Fibroblast of lung (primary cell): Measurements from ENCODE around the gene PDHX. TPM values are rescaled to one million over a fixed set of nuclear protein-coding genes. Genes with fewer than 3 reads are reported as not detected.

Experiments
- DNase-seq, 2 donors: peaks; one replicate each; pipeline versions ENCODE4 v3.0.0 to v3.0.0-alpha.2; 2010; ENCODE audit warnings: low read depth in 2 of 2
- H2AFZ ChIP-seq: 2 replicates; pipeline ENCODE4 v1.5.1; 2012; ENCODE audit warnings: low read length, control low read depth, inconsistent platforms
- H3K27ac ChIP-seq: 2 replicates; pipeline ENCODE4 v1.5.1; 2011; ENCODE audit warnings: low read length, control low read depth; ENCODE audit not compliant: insufficient read depth
- H3K27me3 ChIP-seq: 2 replicates; pipeline ENCODE4 v1.5.1; 2011; ENCODE audit warnings: mild to moderate bottlenecking, low read length; ENCODE audit not compliant: control insufficient read depth, insufficient read depth
- H3K36me3 ChIP-seq: 2 replicates; pipeline ENCODE4 v1.5.1; 2011; ENCODE audit warnings: low read length; ENCODE audit not compliant: control insufficient read depth, insufficient read depth
- H3K4me1 ChIP-seq: 2 replicates; pipeline ENCODE4 v1.5.1; 2011; ENCODE audit warnings: low read length; ENCODE audit not compliant: control insufficient read depth, insufficient read depth; ENCODE audit errors: extremely low read depth
- H3K4me2 ChIP-seq: 2 replicates; pipeline ENCODE4 v1.5.1; 2011; ENCODE audit warnings: low read length, control low read depth; ENCODE audit not compliant: insufficient read depth; ENCODE audit errors: extremely low read depth
- H3K4me3 ChIP-seq, 4 experiments: fragments of 200-600 bp in 1 of 4; sonication (generic) in 1 of 4; replicated peaks in 1 of 4; 2 replicates each; pipeline ENCODE4 v1.5.1; 2011 to 2016; ENCODE audit warnings: low read length in 4 of 4, low read depth in 3 of 4, mild to moderate bottlenecking in 3 of 4, control low read depth in 2 of 4, inconsistent platforms in 1 of 4, mixed read lengths in 1 of 4; ENCODE audit not compliant: insufficient read depth in 1 of 4; ENCODE audit errors: control extremely low read depth in 1 of 4
- H3K79me2 ChIP-seq: 2 replicates; pipeline ENCODE4 v1.5.1; 2012; ENCODE audit warnings: mild to moderate bottlenecking, low read length, inconsistent platforms; ENCODE audit not compliant: control insufficient read depth, insufficient read depth
- H3K9ac ChIP-seq: 2 replicates; pipeline ENCODE4 v1.5.1; 2011; ENCODE audit warnings: mild to moderate bottlenecking, low read length, control low read depth; ENCODE audit not compliant: insufficient read depth
- H3K9me3 ChIP-seq: 2 replicates; pipeline ENCODE4 v1.5.1; 2012; ENCODE audit warnings: low read depth, low read length; ENCODE audit not compliant: control insufficient read depth, insufficient read depth
- H4K20me1 ChIP-seq: 2 replicates; pipeline ENCODE4 v1.5.1; 2011; ENCODE audit warnings: low read length; ENCODE audit not compliant: control insufficient read depth, insufficient read depth; ENCODE audit errors: extremely low read depth
- CTCF ChIP-seq, 2 donors: IDR thresholded peaks in 1 of 2; conservative IDR thresholded peaks in 1 of 2; 1 replicate in 1 of 2; 2 replicates in 1 of 2; pipeline ENCODE4 v1.5.1; 2011 to 2012; ENCODE audit warnings: low read length in 2 of 2, control low read depth in 1 of 2, inconsistent platforms in 1 of 2, low read depth in 1 of 2, mild to moderate bottlenecking in 1 of 2
- EZH2 ChIP-seq: IDR thresholded peaks from 2 replicates; pipeline ENCODE4 v1.5.1; 2012; ENCODE audit warnings: low read length, control low read depth, mild to moderate bottlenecking; ENCODE audit errors: missing control alignments
- polyA plus RNA-seq, 2 donors: library from polyadenylated mRNA; depleted of rRNA in 1 of 2; stranded (reverse) in 1 of 2; unstranded in 1 of 2; fragments of >200 nt; gene quantifications; 2 replicates each; pipeline ENCODE4 v1.2.1, GENCODE V29; 2011 to 2012; ENCODE audit warnings: missing spikeins in 1 of 2
- total RNA-seq: library from RNA; depleted of rRNA; stranded (reverse); fragments of >200 nt; gene quantifications from 2 replicates; pipeline ENCODE4 v1.2.1, GENCODE V29; 2014

The PDHX gene
- total and polyA plus RNA-seq, 2 donors (not counting 1 experiment from before 2014, with no cell fraction given): 29.6 to 36.5 TPM

- no peaks in the 10 kb centered on the region for H3K27me3 ChIP-seq
- no peaks in the 10 kb centered on the region for H3K36me3 ChIP-seq
- H3K79me2 ChIP-seq: peaks cover 5% of the 10 kb centered on the region
- H2AFZ ChIP-seq: no peak overlapping the region
- no peak overlapping the region for H3K9ac ChIP-seq
- no peaks in the 10 kb centered on the region for H3K4me1 ChIP-seq
- no peaks in the 10 kb centered on the region for H3K9me3 ChIP-seq
- no peak for TF ChIP-seq CTCF (conservative IDR thresholded peaks at IDR 0.05 in 1 of 2, IDR thresholded peaks at IDR 0.05 in 1 of 2; ENCODE audit: low read depth in 1 of 2, low read length in 2 of 2)
- TF ChIP-seq EZH2: no peak
- H3K4me2 ChIP-seq: no peak overlapping the region
- DNase-seq: no peak
- no peak overlapping the region for H3K4me3 ChIP-seq
- H3K27ac ChIP-seq: no peak overlapping the region
- no peaks in the 10 kb centered on the region for H4K20me1 ChIP-seq
Observed at GRCh38 chr11:34904421-34904955, 11.9 kb upstream of the PDHX start.

DNA sequence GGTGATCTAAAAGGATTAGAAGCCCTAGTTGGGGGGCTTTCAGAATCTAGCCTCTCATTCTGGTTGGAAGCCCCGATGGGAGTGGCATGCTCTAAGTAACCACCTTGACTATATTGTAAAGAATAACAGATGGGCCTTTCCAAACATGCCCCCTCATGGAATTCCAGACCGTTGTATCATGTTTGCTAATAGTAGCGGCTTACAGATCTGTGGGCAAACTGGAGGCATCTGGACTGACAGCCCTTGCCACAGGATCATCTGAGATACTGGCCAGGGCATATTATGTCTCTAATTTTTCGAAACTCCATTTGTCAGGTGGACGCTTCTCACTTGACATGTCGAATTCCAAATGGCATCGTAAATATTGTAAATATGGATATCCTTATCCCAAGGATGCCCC lies 10.8 kb upstream of the PDHX start:
- Histone ChIP-seq H3K79me2 (peaks cover 5% of the 10 kb centered on the region), H3K4me2 (no peak overlapping the region)

DNA sequence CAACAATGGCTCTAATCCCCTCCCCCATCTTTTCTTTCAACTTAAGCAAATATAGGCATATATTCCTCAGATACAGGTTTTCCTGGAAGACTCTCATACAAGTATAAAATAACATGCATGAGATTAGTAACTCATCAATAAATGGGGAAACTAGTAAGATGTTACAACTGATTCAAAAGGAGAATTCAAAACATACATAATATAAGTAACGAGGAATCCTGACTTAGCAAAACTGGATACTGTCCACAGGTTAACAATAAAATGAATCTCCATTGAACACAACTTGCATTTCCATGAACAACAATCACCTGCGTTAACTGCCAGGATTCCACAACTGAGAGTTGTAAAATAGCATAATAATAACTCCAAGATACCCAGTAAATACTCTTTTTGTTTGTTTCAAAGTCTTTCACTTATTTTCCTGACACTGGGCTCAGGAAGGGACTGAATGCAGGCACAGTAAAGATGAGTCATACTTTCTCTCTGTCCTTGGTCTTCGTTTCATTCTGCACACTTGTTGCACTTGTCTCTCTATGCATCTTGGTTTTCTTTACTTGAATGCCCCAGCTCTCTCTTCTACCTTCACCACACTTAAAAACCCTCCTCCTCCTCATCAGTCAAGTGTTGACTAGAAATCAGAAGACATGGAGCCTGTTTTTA lies 8.4 kb upstream of the PDHX start:
- Histone ChIP-seq H3K36me3 (no peaks in the 10 kb centered on the region), H3K9ac (no peak overlapping the region), H3K27me3 (no peaks in the 10 kb centered on the region), H3K4me2 (no peak overlapping the region), H3K79me2 (peaks cover 4% of the 10 kb centered on the region), H3K4me3 (no peak overlapping the region), H4K20me1 (no peaks in the 10 kb centered on the region), H3K27ac (no peak overlapping the region), H3K9me3 (no peaks in the 10 kb centered on the region), H2AFZ (no peak overlapping the region), H3K4me1 (no peaks in the 10 kb centered on the region)
- no peak for DNase-seq
- TF ChIP-seq EZH2: no peak
- TF ChIP-seq CTCF (conservative IDR thresholded peaks at IDR 0.05 in 1 of 2, IDR thresholded peaks at IDR 0.05 in 1 of 2; ENCODE audit: low read depth in 1 of 2, low read length in 2 of 2): no peak

More for the DNA sequence above, 10.8 kb upstream of the PDHX start:
- no peak overlapping the region for H3K27ac ChIP-seq
- DNase-seq: no peak
- H3K4me3 ChIP-seq: no peak overlapping the region
- no peak overlapping the region for H2AFZ ChIP-seq
- H3K36me3 ChIP-seq: no peaks in the 10 kb centered on the region
- H4K20me1 ChIP-seq: no peaks in the 10 kb centered on the region
- no peaks in the 10 kb centered on the region for H3K4me1 ChIP-seq
- no peak overlapping the region for H3K9ac ChIP-seq
- no peaks in the 10 kb centered on the region for H3K9me3 ChIP-seq
- H3K27me3 ChIP-seq: no peaks in the 10 kb centered on the region
- no peak for TF ChIP-seq CTCF (conservative IDR thresholded peaks at IDR 0.05 in 1 of 2, IDR thresholded peaks at IDR 0.05 in 1 of 2; ENCODE audit: low read depth in 1 of 2, low read length in 2 of 2)
- no peak for TF ChIP-seq EZH2
